GM21528 (cell line): Measurements from ENCODE around the gene ZNF445.
"Not testable (repeated sequence)": the region's sequence is repeated elsewhere in the genome, so short reads cannot be mapped to it uniquely, and the experiment has no call there.

Experiments used
- ATAC-seq: cut with Tn5 transposase; IDR thresholded peaks from one replicate; pipeline ENCODE4 v1.9.1; 2021; ENCODE audit warnings: mild to moderate bottlenecking, moderate library complexity; ENCODE audit not compliant: unreplicated experiment, low FRiP score

Gene ZNF445

DNA sequence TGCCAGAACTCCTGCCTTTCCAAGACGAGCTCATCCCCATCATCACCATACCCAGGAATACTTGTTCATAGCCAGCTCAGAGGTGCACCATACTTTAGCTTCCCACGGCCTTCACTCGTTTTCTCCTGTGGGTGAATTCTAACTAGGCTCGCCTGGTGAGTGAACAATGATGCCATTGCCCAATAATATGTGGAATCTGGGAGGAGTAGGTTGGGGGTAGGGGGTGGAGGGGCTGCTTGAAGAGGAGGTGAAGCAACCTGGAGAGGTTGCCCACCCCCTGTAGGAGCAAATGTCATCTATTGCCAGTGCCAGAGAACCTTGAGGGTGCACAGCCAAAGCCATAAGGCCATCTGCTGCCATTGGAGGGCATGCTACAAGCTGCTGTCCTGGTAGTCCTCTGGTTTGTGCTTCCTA lies 592 bp upstream of the ZNF445 start:
- ATAC-seq: peak; percentile 12

DNA sequence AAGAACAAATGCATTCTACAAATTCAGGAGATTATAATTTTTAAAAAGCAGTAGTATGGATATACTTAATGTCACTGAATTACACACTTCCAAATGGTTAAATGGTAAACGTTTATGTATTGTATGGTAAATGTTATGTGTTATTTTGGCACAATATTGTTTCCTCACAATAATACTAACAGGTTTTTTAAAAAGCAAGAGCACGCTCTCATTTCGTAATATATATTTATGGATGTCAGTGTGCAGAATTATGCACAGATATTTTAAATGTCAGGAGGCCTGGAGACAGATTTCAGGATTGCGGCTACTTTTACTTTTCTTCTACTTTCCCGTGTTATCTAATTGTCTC lies 533 bp downstream of the ZNF445 start:
- no peak for ATAC-seq

DNA sequence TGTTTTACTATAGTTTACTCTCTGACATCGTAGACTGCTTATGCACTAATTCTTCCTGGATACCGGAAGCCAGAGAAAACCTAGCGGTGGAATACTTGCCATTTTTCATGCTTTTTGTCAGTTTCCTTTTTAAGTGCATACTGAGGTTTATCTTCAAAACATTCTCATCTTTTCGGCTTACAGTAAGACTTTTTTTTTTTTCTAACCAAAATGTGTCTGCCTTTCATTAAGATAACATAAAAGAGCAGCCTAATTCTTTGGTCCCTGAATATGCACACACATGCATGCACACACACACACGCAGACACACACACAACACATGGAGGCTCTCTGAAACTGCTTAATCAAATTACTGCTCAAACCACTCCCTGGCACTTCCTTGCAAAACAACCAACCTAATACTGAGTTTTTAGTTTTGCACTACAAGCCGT lies 1.3 kb downstream of the ZNF445 start:
- no peak for ATAC-seq

DNA sequence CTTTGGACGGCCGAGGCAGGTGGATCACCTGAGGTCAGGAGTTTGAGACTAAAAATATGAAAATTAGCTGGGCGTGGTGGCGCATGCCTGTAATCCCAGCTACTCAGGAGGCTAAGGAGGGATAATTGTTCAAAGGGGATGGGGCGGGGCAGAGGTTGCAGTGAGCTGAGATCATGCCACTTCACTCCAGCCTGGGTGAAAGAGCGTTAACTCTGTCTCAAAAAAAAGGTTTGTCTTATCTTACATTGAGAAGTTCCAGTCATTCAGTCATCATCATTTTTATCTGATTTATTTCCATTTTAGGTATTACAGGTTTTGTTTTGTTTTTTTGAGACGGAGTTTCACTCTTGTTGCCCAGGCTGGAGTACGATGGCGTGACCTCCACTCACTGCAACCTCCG lies 2.6 kb downstream of the ZNF445 start:
- not testable (repeated sequence) for ATAC-seq

DNA sequence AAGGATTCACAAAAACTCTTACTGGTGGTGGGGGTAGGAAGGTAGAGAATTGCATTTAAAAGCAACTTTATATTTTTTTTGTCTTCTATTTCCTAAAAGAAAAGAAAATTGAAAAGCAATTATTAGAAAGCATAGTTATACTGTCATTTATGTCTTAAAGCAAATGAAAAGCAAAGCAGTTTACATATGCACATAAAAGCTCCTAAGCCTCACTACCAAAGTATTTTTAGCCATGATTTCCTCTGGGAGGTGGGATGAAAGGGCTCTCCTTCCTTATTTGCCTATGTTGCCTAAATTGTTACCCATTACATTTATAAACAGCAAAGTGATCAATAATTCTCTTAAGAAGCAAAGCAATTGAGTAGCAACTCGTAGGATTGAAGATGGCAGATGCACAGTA lies 7.0 kb downstream of the ZNF445 start:
- ATAC-seq: no peak

DNA sequence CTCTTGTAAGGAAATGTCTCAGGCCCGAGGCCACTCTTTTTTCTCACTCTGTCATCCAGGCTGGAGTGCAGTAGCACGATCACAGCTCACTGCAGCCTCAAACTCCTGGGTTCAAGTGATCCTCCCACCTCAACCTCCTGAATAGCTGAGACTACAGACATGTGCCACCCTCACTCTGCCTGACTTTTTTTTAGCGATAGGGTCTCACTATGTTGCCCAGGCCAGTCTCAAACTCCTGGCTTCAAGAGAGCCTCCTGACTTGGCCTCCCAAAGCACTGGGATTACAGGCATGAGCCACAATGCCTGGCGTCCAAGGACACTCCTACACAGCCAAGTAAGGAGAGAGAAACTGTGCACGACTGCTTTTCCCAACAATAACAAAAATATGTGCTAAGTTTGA lies 7.6 kb downstream of the ZNF445 start:
- ATAC-seq: no peak

DNA sequence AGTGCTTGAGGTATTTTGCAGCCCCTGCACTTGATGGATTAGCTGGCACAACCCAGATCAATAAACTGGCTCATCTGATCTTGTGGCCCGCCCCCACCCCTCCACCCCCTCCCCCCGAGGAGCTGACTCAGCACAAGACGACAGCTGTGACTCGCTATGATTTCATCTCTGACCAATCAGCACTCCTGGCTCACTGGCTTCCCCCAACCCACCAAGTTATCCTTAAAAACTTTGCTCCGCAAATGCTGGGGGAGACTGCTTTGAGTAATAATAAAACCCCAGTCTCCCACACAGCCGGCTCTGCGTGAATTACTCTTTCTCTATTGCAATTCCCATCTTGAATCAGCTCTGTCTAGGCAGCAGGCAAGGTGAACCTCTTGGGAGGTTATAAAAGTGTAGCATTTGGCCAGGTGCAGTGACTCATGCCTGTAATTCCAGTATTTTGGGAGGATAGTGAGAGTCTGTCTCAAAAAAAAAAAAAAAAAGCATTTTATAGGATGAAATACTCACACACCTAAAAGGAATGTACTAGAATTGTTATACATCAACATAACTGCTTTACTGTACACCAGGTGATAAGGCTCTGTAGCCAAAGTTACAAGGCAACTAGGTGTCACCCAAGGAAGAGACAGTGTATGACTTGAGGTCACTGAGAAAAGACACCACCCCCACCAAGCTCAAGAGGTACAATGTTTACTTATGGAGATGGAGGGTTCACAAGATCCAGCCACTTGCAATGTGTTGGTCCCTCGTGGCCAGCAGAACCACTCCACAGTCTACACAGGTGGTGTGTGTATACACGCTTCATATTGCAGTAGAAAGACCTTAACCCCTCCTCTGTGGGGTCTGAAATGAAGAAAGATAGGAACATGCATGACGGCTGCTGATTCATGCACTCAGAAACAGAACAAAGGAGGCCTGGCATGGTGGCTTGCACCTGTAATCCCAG lies 8.6 kb downstream of the ZNF445 start:
- no peak for ATAC-seq

DNA sequence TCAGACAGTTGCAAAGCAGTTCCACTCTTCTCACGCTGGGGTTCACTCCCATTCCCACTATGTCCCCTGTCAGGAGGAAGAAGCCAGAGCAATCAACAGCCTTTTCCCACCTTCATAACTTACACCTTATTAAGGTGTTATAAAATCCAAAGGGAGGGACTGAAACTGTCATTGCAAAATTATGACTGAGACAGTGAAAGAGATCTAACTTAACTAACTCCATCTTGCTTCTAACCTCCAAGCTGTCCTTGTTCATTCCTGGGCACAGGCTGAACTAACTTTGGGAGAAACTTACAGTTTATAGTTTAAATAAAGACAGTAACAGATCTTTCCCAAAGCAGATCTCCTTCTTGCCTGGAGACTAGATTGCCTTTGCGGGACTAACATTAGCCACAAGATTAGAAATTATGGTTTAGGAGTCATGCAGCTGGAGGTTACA lies 9.4 kb downstream of the ZNF445 start:
- ATAC-seq: not testable (repeated sequence)

DNA sequence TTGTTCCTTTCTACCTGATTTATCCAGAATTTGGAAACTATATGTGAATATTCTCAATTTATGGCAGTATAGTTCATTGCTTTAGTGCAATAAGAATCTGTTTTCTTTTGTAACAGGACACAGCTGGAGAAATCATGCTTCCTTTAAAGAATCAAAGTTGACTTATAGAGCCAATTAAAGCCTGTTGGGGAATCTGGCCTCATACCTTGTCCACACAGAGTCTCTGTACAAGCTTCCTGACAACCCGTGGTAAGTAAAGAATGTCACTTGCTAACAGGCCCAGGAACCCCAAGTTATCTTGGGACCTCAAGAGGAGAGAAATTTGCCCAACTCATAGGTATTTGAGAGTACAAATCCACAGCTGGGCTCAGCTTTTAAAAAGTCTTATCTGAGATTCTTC lies 10.2 kb downstream of the ZNF445 start:
- ATAC-seq: no peak

DNA sequence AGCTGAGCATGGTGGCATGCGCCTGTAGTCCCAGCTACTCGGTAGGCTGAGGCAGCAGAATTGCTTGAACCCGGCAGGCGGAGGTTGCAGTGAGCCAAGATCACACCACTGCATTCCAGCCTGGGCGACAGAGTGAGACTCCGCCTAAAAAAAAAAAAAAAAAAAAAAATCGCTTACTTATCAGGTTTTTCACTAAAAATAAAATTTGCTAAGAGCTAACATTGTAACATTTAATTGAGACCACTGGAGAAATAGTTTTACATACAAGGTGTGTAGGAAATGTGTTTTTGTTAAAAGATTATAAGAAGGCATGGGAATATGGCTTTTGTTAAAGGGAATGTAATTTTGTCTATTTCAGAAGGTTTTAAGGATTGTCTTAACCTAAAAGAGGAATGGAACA lies 12.6 kb downstream of the ZNF445 start:
- not testable (repeated sequence) for ATAC-seq

DNA sequence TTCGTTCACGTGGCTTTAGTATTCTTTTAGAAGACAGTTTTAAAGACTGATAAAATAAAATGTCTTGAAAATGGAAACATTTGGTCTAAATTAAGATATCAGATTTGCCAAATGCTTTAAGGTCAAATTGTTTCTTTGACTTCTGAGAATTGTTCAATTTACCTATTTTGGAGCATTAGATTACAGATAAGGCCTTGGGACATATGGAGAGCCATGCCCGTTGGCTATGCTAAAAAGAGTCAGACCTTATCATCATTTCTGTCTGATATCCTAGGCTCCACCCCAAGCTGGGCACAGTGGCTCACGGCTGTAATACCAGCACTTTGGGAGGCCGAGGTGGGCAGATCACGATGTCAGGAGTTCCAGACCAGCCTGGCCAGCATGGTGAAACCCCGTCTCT lies 13.0 kb downstream of the ZNF445 start:
- no peak for ATAC-seq

DNA sequence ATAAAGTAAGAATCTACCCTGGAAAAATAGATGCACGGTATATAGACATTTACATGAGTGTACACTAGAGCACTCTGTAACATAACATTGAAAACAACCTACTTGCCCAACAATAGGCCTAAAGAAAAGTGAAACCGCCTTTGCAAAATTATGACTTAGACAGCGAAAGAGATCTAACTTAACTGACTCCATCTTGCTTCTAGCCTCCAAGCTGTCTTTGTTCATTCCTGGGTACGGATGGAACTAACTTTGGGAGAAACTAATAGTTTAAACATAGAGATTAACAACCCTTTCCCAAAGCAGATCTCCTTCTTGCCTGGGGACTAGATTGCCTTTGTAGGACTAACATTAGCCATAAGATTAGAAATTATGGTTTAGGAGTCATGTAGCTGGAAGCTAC lies 17.4 kb downstream of the ZNF445 start:
- ATAC-seq: not testable (repeated sequence)

DNA sequence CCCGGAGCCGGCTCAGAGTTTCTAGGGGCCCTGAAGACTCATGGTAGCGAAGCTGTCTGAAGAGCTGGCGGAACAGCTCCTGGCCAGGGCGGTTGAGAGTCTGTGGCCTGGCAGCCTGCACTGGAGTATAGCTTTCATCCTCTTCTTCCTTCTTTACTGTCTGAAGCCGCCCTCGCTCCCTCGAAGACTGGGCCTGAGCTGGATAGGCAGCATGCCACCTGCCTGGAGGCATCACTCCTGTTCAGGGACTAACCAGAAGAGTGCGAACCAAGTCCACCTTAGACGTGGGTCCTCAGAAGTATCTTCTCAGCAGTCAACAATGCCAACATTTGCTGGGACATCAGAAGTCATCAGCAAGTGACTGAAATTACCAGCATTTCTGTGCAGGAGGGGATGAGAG lies 22.2 kb downstream of the ZNF445 start:
- ATAC-seq: no peak

DNA sequence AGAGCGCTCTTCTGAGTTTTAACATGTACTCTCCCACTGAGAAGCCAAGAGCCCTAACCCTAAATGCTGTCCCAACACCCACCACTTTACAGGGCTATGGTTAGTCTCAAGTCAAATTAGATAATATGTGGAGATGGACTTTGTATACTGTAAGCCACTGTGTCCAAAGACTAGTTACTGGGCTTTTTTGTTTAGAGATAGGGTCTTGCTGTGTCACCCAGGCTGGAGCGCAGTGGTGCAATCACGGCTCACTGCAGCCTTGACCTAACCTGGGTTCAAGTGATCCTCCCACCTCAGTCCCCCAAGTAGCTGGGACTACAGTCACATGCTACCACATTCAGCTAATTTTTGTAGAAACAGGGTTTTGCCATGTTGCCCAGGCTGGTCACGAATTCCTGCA lies 23.2 kb downstream of the ZNF445 start:
- ATAC-seq: no peak

DNA sequence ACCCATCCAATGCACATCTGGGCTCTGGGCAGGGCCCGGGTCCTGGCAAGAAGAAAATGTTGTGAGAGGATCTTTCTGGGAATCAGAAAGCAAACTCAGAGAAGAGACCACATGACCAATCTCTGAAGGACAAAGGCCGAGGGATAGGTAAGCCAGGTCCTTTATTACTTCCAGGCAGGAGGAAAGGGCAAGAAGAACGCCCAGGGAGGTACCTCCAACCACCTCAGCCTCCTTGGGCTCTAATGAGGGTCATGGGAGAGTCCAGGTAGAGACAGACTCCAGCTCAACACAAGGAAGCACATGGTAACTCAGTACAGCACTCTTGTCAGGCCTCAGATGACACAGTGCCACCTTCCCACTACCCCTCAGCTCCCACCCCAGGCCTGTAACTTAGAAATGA lies 26.0 kb downstream of the ZNF445 start:
- ATAC-seq: no peak

DNA sequence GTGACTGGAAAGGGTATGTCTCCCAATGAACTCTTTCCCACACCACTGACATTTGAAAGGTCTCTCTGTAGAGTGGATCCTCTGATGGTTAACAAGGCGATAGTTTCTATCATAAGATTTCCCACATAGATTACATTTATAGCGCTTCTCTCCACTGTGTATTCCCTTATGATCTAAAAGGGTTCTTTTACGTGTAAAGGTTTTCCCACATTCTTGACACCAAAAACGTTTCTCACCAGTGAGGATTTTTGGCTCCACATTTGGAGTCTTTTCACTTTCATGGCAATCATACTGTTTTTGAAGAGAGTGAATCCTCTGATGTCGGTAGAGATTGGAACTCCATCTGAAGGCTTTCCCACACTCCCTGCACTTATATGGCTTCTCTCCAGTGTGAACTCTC lies 30.5 kb downstream of the ZNF445 start:
- no peak for ATAC-seq

DNA sequence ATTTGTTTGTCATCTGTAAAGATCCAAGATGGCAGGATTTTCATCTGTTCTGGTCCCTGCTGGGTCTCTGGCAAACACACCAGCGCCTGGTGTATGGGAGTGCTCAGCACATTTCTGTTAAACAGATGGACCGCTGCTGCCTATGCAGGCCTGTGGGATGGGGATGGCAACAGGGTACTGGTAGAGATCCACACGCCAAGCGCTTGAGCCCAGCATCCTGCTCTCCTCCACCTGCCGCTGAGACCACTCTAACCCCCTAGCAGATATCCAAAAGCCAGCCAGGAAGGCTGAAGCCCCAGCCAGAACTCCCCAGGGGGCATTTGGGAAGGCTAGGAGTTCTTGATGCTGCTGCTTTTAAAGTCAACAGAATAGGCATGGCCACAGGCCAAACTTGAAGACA lies 31.7 kb downstream of the ZNF445 start:
- no peak for ATAC-seq

DNA sequence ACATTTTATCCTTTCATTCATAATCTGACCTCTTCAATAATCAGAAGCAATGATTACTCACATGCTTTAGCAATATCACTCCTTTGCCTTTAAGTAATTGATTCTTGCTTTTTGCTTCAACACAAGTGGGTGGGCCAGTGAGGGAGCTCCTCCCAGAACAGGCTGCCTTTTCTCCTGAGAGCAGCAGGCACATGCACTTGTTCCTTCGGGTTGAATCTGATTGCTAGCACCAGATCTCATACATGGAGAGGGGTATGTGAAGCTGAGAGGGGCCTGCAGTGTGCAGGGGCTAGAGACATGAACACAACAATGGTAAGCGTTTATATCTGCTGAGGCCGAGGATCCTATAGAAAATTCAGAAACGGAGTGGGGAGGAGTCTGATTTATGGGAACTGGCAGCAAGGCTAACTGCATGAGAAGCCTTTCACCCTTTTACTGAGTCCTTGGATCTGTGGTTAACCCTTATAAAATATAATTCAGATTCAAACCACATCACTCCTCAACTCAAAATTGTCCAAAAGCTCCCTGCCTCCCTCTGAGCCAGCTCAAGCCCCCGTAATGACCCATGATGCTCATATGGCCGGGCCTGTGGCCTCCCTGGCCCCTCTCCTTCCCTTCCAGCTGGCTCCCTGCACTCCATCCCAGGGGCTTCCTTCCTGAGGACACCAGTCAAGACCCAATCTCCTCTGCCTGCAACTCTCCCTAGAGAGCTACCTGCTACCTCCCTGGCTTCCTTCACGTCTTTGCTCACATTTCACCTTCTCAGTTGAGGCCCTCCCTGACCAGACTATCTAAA lies 32.4 kb downstream of the ZNF445 start:
- no peak for ATAC-seq

DNA sequence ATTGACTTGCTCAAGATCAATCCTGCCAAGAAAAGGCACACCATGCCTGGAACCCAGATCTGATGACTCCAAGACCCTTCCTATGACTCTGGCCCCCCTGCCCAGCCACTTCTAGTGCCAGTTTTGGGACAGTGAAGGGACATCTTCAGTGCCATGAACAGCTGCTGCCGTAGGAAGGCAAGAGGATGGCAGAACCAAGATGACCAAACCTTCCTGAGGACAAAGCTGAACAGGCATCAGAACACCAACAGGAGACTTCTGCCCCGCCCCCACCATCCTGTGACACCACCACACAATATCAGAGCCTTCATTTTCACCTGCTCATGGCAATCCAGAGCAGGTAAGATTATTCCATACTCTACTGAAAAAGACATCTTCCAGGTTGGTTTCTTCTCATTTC lies 33.0 kb downstream of the ZNF445 start:
- no peak for ATAC-seq

DNA sequence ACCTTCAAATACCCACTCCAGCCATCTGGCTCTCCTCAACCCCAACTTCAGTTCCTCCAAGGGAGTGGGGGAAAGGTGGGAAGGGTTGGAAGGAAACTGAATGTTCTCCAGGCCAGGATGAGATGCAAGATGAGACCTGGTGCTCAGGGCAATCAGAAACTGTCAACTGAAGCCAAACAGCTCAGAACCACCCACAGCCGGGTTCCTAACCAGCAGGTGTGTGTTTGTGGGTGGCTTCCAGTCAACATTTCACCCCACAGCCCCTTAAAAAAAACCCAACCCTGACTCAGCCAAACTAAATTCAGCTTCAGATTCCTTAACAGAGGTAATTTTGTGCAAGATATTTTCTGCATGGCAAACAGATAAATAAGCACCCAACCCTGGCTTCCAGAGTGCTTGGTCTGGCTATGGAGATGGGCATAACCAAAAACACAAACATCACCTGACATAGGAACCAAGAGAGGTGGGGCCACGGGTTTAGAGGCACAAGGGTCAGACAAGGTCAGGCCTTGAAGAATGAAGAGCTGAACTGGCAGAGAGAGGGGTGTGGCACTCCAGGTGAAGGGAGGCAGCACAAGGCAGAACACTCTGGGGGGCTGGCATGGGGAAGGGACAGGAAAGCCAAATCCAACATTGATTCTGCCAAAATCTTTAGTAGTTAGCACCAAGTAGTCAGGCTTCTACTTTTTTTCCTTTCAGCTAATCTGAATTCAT lies 34.7 kb downstream of the ZNF445 start:
- no peak for ATAC-seq
